ENCODE results near the gene SLX9.

GRCh38 chr21:45004481-45005247, 64.8 kb downstream of the SLX9 start:
- TF ChIP-seq, protein P1, sequence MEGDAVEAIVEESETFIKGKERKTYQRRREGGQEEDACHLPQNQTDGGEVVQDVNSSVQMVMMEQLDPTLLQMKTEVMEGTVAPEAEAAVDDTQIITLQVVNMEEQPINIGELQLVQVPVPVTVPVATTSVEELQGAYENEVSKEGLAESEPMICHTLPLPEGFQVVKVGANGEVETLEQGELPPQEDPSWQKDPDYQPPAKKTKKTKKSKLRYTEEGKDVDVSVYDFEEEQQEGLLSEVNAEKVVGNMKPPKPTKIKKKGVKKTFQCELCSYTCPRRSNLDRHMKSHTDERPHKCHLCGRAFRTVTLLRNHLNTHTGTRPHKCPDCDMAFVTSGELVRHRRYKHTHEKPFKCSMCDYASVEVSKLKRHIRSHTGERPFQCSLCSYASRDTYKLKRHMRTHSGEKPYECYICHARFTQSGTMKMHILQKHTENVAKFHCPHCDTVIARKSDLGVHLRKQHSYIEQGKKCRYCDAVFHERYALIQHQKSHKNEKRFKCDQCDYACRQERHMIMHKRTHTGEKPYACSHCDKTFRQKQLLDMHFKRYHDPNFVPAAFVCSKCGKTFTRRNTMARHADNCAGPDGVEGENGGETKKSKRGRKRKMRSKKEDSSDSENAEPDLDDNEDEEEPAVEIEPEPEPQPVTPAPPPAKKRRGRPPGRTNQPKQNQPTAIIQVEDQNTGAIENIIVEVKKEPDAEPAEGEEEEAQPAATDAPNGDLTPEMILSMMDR (optimal IDR thresholded peaks at IDR 0.05 in 1 of 3, IDR thresholded peaks at IDR 0.05 in 1 of 3, conservative IDR thresholded peaks at IDR 0.05 in 1 of 3; ENCODE audit: extremely low read depth in 1 of 3, insufficient read depth in 2 of 3, low read length in 3 of 3), result no peak
- no peak for TF ChIP-seq EZH2 (IDR thresholded peaks at IDR 0.05; ENCODE audit: low read length)

All from keratinocyte (primary cell).